Naive thymus-derived CD4-positive, alpha-beta T cell (primary cell): ENCODE measurements around the gene SLF1. TPM values are rescaled to one million over a fixed set of nuclear protein-coding genes. Genes with fewer than 3 reads are reported as not detected.

Experiments used
- ATAC-seq: fragments of 150-1000 bp; cut with Tn5 transposase; 2 replicates; pipeline ENCODE4 v1.10.0; 2021; ENCODE audit warnings: mild to moderate bottlenecking, moderate library complexity
- CTCF ChIA-PET: fragments of 350-600 bp; sonication (Branson Sonifier 250); formaldehyde crosslinking; loops from one replicate; lab custom pipeline; 2021; ENCODE audit warnings: antibody characterized with exemption; lab: Charles Lee
- POLR2A ChIA-PET: fragments of 350-600 bp; sonication (Branson Sonifier 250); formaldehyde crosslinking; loops from one replicate; lab custom pipeline; 2021; ENCODE audit warnings: antibody characterized with exemption, inconsistent platforms; lab: Charles Lee
- DNase-seq, 9 donors: peaks; one replicate each; pipeline versions ENCODE4 v3.0.0 to v3.0.0-alpha.2; 2020 to 2022; ENCODE audit warnings: mixed read lengths in 1 of 9
- H3K27ac ChIP-seq: one replicate; pipeline ENCODE4 v1.7.0; 2013; ENCODE audit warnings: mild to moderate bottlenecking, low read depth, low read length, moderate library complexity
- H3K27me3 ChIP-seq, 2 donors: one replicate each; pipeline ENCODE4 v1.7.0; 2013; ENCODE audit warnings: low read length in 2 of 2, mild to moderate bottlenecking in 2 of 2, moderate library complexity in 2 of 2; ENCODE audit not compliant: control insufficient read depth in 2 of 2, insufficient read depth in 2 of 2
- H3K36me3 ChIP-seq, 3 experiments: 1 replicate in 2 of 3; 2 replicates in 1 of 3; pipeline ENCODE4 v1.7.0; 2013; ENCODE audit warnings: low read length in 3 of 3, mild to moderate bottlenecking in 3 of 3, moderate library complexity in 1 of 3; ENCODE audit not compliant: insufficient read depth in 3 of 3, control insufficient read depth in 2 of 3
- H3K4me1 ChIP-seq, 2 donors: one replicate each; pipeline ENCODE4 v1.7.0; 2013; ENCODE audit warnings: low read length in 2 of 2, mild to moderate bottlenecking in 2 of 2, moderate library complexity in 1 of 2; ENCODE audit not compliant: control insufficient read depth in 2 of 2, insufficient read depth in 2 of 2
- H3K4me3 ChIP-seq: 2 replicates; pipeline ENCODE4 v1.7.0; 2013; ENCODE audit warnings: mild to moderate bottlenecking, low read length
- H3K9me3 ChIP-seq, 3 experiments: 1 replicate in 2 of 3; 2 replicates in 1 of 3; pipeline ENCODE4 v1.7.0; 2013; ENCODE audit warnings: low read length in 3 of 3; ENCODE audit not compliant: control insufficient read depth in 2 of 3
- H3K27ac Mint-ChIP-seq, 9 donors: one replicate each; pipeline ENCODE4 v1.8.0; 2020 to 2022; ENCODE audit warnings: mixed read lengths in 9 of 9, mild to moderate bottlenecking in 8 of 9, moderate library complexity in 5 of 9, inconsistent platforms in 2 of 9
- H3K27me3 Mint-ChIP-seq, 5 donors: one replicate each; pipeline ENCODE4 v1.8.0; 2021 to 2022; ENCODE audit warnings: mixed read lengths in 5 of 5, mild to moderate bottlenecking in 1 of 5
- H3K36me3 Mint-ChIP-seq, 5 donors: one replicate each; pipeline ENCODE4 v1.8.0; 2020 to 2022; ENCODE audit warnings: mixed read lengths in 5 of 5, mild to moderate bottlenecking in 3 of 5, inconsistent platforms in 1 of 5
- H3K4me1 Mint-ChIP-seq, 7 donors: one replicate each; pipeline ENCODE4 v1.8.0; 2020 to 2022; ENCODE audit warnings: mixed read lengths in 7 of 7, mild to moderate bottlenecking in 3 of 7, inconsistent platforms in 1 of 7
- H3K4me3 Mint-ChIP-seq, 10 donors: one replicate each; pipeline ENCODE4 v1.8.0; 2020 to 2022; ENCODE audit warnings: mild to moderate bottlenecking in 10 of 10, mixed read lengths in 10 of 10, moderate library complexity in 6 of 10, inconsistent platforms in 2 of 10
- H3K9me3 Mint-ChIP-seq, 11 donors: one replicate each; pipeline ENCODE4 v1.8.0; 2020 to 2022; ENCODE audit warnings: mixed read lengths in 11 of 11, mild to moderate bottlenecking in 4 of 11, inconsistent platforms in 1 of 11, moderate library complexity in 1 of 11
- intact Hi-C, 2 donors: fragments of 100-400 bp; cut with micrococcal nuclease; formaldehyde crosslinking; loops; one replicate each; pipeline ENCODE4 v1.15.1; 2023
- polyA plus RNA-seq, 2 donors: library from polyadenylated mRNA; unstranded; fragments of 300-500 nt; fragmentation: Illumina TruSeq; gene quantifications; one replicate each; pipeline ENCODE4 v1.2.3, GENCODE V29; 2021
- total RNA-seq, 6 experiments: library from RNA in 5 of 6; stranded (reverse) in 5 of 6; gene quantifications; 1 replicate in 5 of 6; 2 replicates in 1 of 6; pipeline ENCODE4 v1.2.3 and lab custom pipeline; 2021 to 2026

The SLF1 gene
- total and polyA plus RNA-seq, 7 experiments from 2014 or later: 3.6 to 13.4 (median 8.2) TPM

DNA sequence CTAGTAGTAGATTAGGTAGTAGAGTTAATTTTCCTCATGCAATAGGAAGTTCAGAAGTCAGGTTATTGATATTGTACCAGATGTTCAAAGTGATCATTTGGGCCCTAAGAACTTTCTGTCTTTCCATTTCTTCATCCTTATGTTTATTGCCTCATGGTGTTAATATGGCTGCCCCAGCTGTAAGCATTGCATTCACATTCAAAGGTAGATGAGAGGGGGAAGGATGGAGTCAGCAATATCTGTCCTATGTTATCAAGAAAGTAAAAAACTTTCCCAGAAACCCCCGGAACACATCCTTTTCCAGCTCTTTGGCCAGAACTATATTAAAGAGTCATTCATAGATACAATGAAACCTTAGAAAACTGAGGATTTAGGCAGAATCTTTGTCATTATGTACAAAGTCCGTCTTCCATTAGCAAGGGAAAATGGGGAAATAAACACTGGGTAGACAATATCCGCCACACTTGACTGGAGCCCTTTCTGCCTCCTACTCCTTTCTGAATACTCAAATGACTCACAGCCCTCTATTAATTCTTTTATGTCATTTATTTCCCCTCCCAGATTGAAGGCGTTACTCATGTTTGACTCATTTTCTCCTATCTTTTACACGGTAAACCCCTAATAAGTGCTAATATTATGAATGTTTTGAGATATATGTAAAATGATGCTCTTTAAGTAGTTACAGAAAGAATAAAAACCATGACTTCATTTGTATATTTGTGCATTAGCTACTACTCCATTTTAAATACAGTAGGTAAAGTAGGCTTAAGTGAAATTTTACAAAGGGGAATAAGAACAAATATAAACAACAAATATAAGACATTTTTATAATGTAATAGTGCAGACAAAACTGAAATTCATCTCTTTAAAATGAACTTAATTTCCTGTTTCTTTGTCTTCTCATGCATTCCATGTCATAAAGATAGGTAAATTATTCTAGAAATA, 127.6 kb downstream of the SLF1 start:
- ATAC-seq: no peak
- ChIA-PET POLR2A (no interaction called here), CTCF (no interaction called here)
- H3K4me3 Mint-ChIP-seq: no peak overlapping the region
- no peak for DNase-seq
- no peaks in the 10 kb centered on the region for H3K36me3 ChIP-seq
- no peaks in the 10 kb centered on the region for H3K4me1 ChIP-seq
- peaks cover 0 to 9% (median 4%) of the 10 kb centered on the region in 5 donors for H3K27me3 Mint-ChIP-seq
- peaks cover 0 to 7% (median 0%) of the 10 kb centered on the region in 7 donors for H3K4me1 Mint-ChIP-seq
- no peaks in the 10 kb centered on the region for H3K27me3 ChIP-seq
- H3K9me3 Mint-ChIP-seq: no peaks in the 10 kb centered on the region
- H3K27ac Mint-ChIP-seq: no peak overlapping the region
- no peaks in the 10 kb centered on the region for H3K9me3 ChIP-seq
- no peaks in the 10 kb centered on the region for H3K36me3 Mint-ChIP-seq
- no peak overlapping the region for H3K27ac ChIP-seq
- intact Hi-C loops: no loop called here
- H3K4me3 ChIP-seq: no peak overlapping the region

DNA sequence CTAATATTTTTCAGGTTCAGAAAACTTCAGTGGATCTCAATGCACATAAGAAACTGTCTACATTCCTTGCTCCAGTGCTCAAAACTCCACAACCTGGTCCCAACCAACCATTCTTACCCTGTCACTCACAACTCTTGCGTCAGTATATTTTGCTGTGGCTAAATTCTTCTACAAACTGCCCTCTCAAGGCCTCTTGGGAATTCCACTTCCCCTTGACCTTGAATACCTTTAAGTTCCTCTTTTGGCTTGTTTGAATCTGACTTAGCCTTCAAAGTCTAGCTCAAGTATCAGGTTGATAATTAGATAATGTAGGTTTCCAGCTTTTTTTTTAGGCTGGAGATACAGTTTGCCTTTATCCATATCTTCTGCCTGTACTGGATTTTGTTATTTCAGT, 128.3 kb downstream of the SLF1 start:
- no peak overlapping the region for H3K4me3 Mint-ChIP-seq
- DNase-seq: no peak

More for the DNA sequence above, 128.3 kb downstream of the SLF1 start:
- Histone ChIP-seq H3K4me1 (no peaks in the 10 kb centered on the region), H3K27me3 (no peaks in the 10 kb centered on the region), H3K27ac (no peak overlapping the region), H3K4me3 (no peak overlapping the region), H3K36me3 (no peaks in the 10 kb centered on the region), H3K9me3 (no peaks in the 10 kb centered on the region)
- no peaks in the 10 kb centered on the region for H3K36me3 Mint-ChIP-seq
- ChIA-PET POLR2A (no interaction called here), CTCF (interaction anchor here (1.3 to 1.5 kb wide), 2 partner anchors 9 to 16 kb away, joined by 4 read pairs; no protein-coding TSS in a partner anchor)
- H3K4me1 Mint-ChIP-seq: peaks cover 0 to 7% (median 0%) of the 10 kb centered on the region in 7 donors
- peaks cover 0 to 9% (median 4%) of the 10 kb centered on the region in 5 donors for H3K27me3 Mint-ChIP-seq
- ATAC-seq: no peak
- no peaks in the 10 kb centered on the region for H3K9me3 Mint-ChIP-seq
- H3K27ac Mint-ChIP-seq: no peak overlapping the region
- intact Hi-C loops: no loop called here

Other genes starting within 250 kb of the SLF1 start
- gene KIAA0825, start 65 bp upstream of the SLF1 start, total RNA-seq: 1 to 10 TPM; 1.2 to 3.2 (median 1.5) TPM
- gene KIAA0825, start 65 bp upstream of the SLF1 start, polyA plus RNA-seq: under 1 TPM; 0.38 to 0.68 TPM